Endothelial cell of umbilical vein (primary cell): Measurements from ENCODE around the gene OLAH. TPM values are rescaled to one million over a fixed set of nuclear protein-coding genes. Genes with fewer than 3 reads are reported as not detected.

Source experiments
- BruUV-seq: library from RNA; stranded (reverse); fragments of 400-500 nt; replicated peaks from 2 replicates; lab custom pipeline; 2021; lab: Mats Ljungman, UMichigan
- CTCF ChIA-PET: fragments of 300-600, 350-600 bp; sonication (Branson Sonifier 250); formaldehyde crosslinking; loops from one replicate; lab custom pipeline; 2021; ENCODE audit warnings: antibody characterized with exemption, inconsistent platforms; lab: Charles Lee
- POLR2A ChIA-PET: fragments of 300-600, 350-600 bp; sonication (Branson Sonifier 250); formaldehyde crosslinking; loops from one replicate; lab custom pipeline; 2021; ENCODE audit warnings: antibody characterized with exemption, inconsistent platforms; lab: Charles Lee
- DNase-seq: peaks from one replicate; pipeline ENCODE4 v3.0.0-alpha.2; 2011; ENCODE audit warnings: low read depth, low spot score
- FAIRE-seq: peaks from 2 replicates; lab custom pipeline; 2011; peaks lifted over from hg19 to GRCh38; lab: Jason Lieb, UNC
- H2AFZ ChIP-seq: 2 replicates; pipeline ENCODE4 v1.6.0; 2012; ENCODE audit warnings: low read depth, low read length, control low read depth, inconsistent platforms
- H3K27ac ChIP-seq: 2 replicates; pipeline ENCODE4 v1.5.1; 2011; ENCODE audit warnings: low read depth, mild to moderate bottlenecking, control low read depth, low read length, moderate library complexity; ENCODE audit not compliant: insufficient read depth
- H3K27me3 ChIP-seq, 2 experiments: 2 replicates each; pipeline versions ENCODE4 v1.6.0 to v1.6.1; 2011; ENCODE audit warnings: low read length in 2 of 2, mixed read lengths in 1 of 2; ENCODE audit not compliant: control insufficient read depth in 2 of 2, insufficient read depth in 2 of 2
- H3K36me3 ChIP-seq, 2 experiments: 2 replicates in 1 of 2; 3 replicates in 1 of 2; pipeline ENCODE4 v1.5.1; 2011; ENCODE audit warnings: low read length in 2 of 2, mild to moderate bottlenecking in 1 of 2, moderate library complexity in 1 of 2; ENCODE audit not compliant: control insufficient read depth in 2 of 2, insufficient read depth in 2 of 2; ENCODE audit errors: extremely low read depth in 1 of 2
- H3K4me1 ChIP-seq: 3 replicates; pipeline ENCODE4 v1.5.1; 2011; ENCODE audit warnings: mild to moderate bottlenecking, low read length; ENCODE audit not compliant: control insufficient read depth, insufficient read depth; ENCODE audit errors: extremely low read depth
- H3K4me2 ChIP-seq: 2 replicates; pipeline ENCODE4 v1.6.1; 2011; ENCODE audit warnings: low read length, control low read depth, mixed read lengths; ENCODE audit not compliant: insufficient read depth
- H3K4me3 ChIP-seq, 3 experiments: fragments of 200-600 bp in 1 of 3; sonication (generic), shearing (Covaris generic) in 1 of 3; replicated peaks in 1 of 3; 2 replicates each; pipeline ENCODE4 v1.5.1; 2011 to 2016; ENCODE audit warnings: control low read depth in 3 of 3, low read length in 3 of 3, mild to moderate bottlenecking in 2 of 3, inconsistent platforms in 1 of 3, low read depth in 1 of 3, moderate library complexity in 1 of 3; ENCODE audit not compliant: insufficient read depth in 1 of 3
- H3K79me2 ChIP-seq: 2 replicates; pipeline ENCODE4 v1.6.0; 2012; ENCODE audit warnings: low read length, inconsistent platforms; ENCODE audit not compliant: control insufficient read depth, insufficient read depth
- H3K9ac ChIP-seq: replicated peaks from 2 replicates; pipeline ENCODE3; 2011; ENCODE audit warnings: low read length, control low read depth; ENCODE audit not compliant: insufficient read depth; ENCODE audit errors: extremely low read depth
- H3K9me1 ChIP-seq: replicated peaks from 3 replicates; pipeline ENCODE4 v1.6.0; 2011; ENCODE audit warnings: mild to moderate bottlenecking, low read length; ENCODE audit not compliant: control insufficient read depth, insufficient read depth; ENCODE audit errors: extremely low read depth
- H3K9me3 ChIP-seq: replicated peaks from 2 replicates; pipeline ENCODE4 v1.5.1; 2012; ENCODE audit warnings: low read length, inconsistent platforms; ENCODE audit not compliant: control insufficient read depth, insufficient read depth
- H4K20me1 ChIP-seq: replicated peaks from 2 replicates; pipeline ENCODE3; 2011; ENCODE audit warnings: mild to moderate bottlenecking, low read length; ENCODE audit not compliant: control insufficient read depth, insufficient read depth; ENCODE audit errors: extremely low read depth
- CTCF ChIP-seq, 2 donors: IDR thresholded peaks; 1 replicate in 1 of 2; 2 replicates in 1 of 2; pipeline ENCODE4 v1.5.1; 2011; ENCODE audit warnings: low read length in 2 of 2, mild to moderate bottlenecking in 2 of 2, moderate library complexity in 2 of 2, control low read depth in 1 of 2, inconsistent platforms in 1 of 2, low read depth in 1 of 2; ENCODE audit not compliant: insufficient read depth in 1 of 2; ENCODE audit errors: extremely low read depth in 1 of 2
- EZH2 ChIP-seq: IDR thresholded peaks from 2 replicates; pipeline ENCODE4 v1.6.1; 2012; ENCODE audit warnings: borderline replicate concordance, low read depth, mild to moderate bottlenecking, moderate library complexity, low read length, inconsistent platforms; ENCODE audit not compliant: severe bottlenecking
- FOS ChIP-seq: IDR thresholded peaks from 2 replicates; pipeline ENCODE4 v1.6.1; 2011; ENCODE audit warnings: mild to moderate bottlenecking, low read length, moderate library complexity, borderline replicate concordance; ENCODE audit not compliant: insufficient read depth
- JUN ChIP-seq: IDR thresholded peaks from 2 replicates; pipeline ENCODE4 v1.6.1; 2011; ENCODE audit warnings: borderline replicate concordance, low read depth; ENCODE audit not compliant: insufficient read length, insufficient read depth
- MYC ChIP-seq: IDR thresholded peaks from one replicate; pipeline ENCODE4 v1.6.1; 2011; ENCODE audit warnings: mild to moderate bottlenecking, low read depth, low read length
- POLR2A ChIP-seq: IDR thresholded peaks from 2 replicates; pipeline ENCODE4 v1.6.1; 2012; ENCODE audit warnings: low read depth, mild to moderate bottlenecking, control low read depth, low read length
- POLR2AphosphoS5 ChIP-seq: IDR thresholded peaks from 2 replicates; pipeline ENCODE4 v1.6.1; 2012; ENCODE audit warnings: low read depth, mild to moderate bottlenecking, control low read depth, low read length, moderate library complexity; ENCODE audit not compliant: insufficient read depth
- dilution Hi-C: fragments of 300-500 bp; cut with MboI; formaldehyde crosslinking; loops from one replicate; pipeline ENCODE4 v1.15.0; 2019; ENCODE audit warnings: low sequenced_read_pairs; ENCODE audit not compliant: extremely low pct_ligation_motif_present
- intact Hi-C: fragments of 100-400 bp; cut with micrococcal nuclease; formaldehyde crosslinking; loops from one replicate; pipeline ENCODE4 v1.10.0; 2022
- polyA plus RNA-seq, 4 experiments: library from polyadenylated mRNA; depleted of rRNA in 3 of 4; stranded (reverse) in 3 of 4; unstranded in 1 of 4; fragments of >200 nt; gene quantifications; 2 replicates each; pipeline versions ENCODE4 v1.2.1 to v1.2.3, GENCODE V29; 2011 to 2012; ENCODE audit warnings: missing spikeins in 1 of 4
- total RNA-seq: library from RNA; stranded (reverse); gene quantifications from 2 replicates; pipeline ENCODE4 v1.2.3, GENCODE V29; 2021

OLAH gene
- total and polyA plus RNA-seq, 2 donors (not counting 3 experiments of a cell fraction or from before 2014, with no cell fraction given) = 0.26 to 0.51 TPM

GRCh38 chr10:15083674-15084501 lies 40.1 kb downstream of the OLAH start:
- no peaks in the 10 kb centered on the region for H3K27me3 ChIP-seq
- POLR2A ChIA-PET = interaction anchor here (0.5 kb wide), 1 partner anchor 1680 kb away, joined by 3 read pairs; no protein-coding TSS in a partner anchor
- TSS peak; percentile 37 for BruUV-seq
- H4K20me1 ChIP-seq = no peaks in the 10 kb centered on the region
- dilution Hi-C loops = no loop called here
- H3K4me1 ChIP-seq = peaks cover 12% of the 10 kb centered on the region
- H3K9ac ChIP-seq = peak overlapping the region; percentile 22
- peak overlapping the region; percentile 22 for H3K27ac ChIP-seq
- peak overlapping the region; percentile 71 for H3K4me2 ChIP-seq
- H3K9me3 ChIP-seq = no peaks in the 10 kb centered on the region
- H3K36me3 ChIP-seq = no peaks in the 10 kb centered on the region
- no peak for FAIRE-seq
- DNase-seq = no peak
- peak overlapping the region; percentile 66 for H2AFZ ChIP-seq
- no peaks in the 10 kb centered on the region for H3K79me2 ChIP-seq
- no peaks in the 10 kb centered on the region for H3K9me1 ChIP-seq
- peak overlapping the region; percentile 14 to 57 (median 29) for H3K4me3 ChIP-seq
- intact Hi-C loops = loop anchor here (1.0 to 10.0 kb wide), 3 partner anchors 125 to 589 kb away; partner anchors contain the start of genes MEIG1 and SUV39H2
- TF ChIP-seq EZH2 = no peak
- TF ChIP-seq POLR2A = no peak
- TF ChIP-seq POLR2AphosphoS5 = no peak
- TF ChIP-seq JUN = no peak
- TF ChIP-seq FOS = no peak
- no peak for TF ChIP-seq MYC
- peak in 1 of 2 donors; percentile 3 for TF ChIP-seq CTCF (IDR thresholded peaks at IDR 0.05; ENCODE audit: extremely low read depth in 1 of 2, insufficient read depth in 1 of 2, low read depth in 1 of 2, low read length in 2 of 2)
- CTCF ChIA-PET = interaction anchor here (1.0 to 4.1 kb wide), 4 partner anchors 11 to 287 kb away, joined by 3 to 10 read pairs (median 3); partner anchors contain the start of genes DCLRE1C and FAM171A1
